Tibial nerve (tissue), 4 donors: ENCODE results near the gene PLXDC2. TPM values are rescaled to one million over a fixed set of nuclear protein-coding genes. Genes with fewer than 3 reads are reported as not detected.

Experiments
- DNase-seq, 2 donors: peaks; one replicate each; pipeline ENCODE4 v3.0.0-alpha.2; 2019; ENCODE audit warnings: low spot score in 2 of 2
- H3K27ac ChIP-seq, 4 donors: fragments of 200-600 bp; sonication (generic) in 3 of 4; one replicate each; pipeline ENCODE4 v1.5.1; 2017 to 2019; ENCODE audit warnings: mild to moderate bottlenecking in 1 of 4
- H3K27me3 ChIP-seq, 2 donors: fragments of 200-600 bp; sonication (generic) in 1 of 2; one replicate each; pipeline versions ENCODE4 v1.5.1 to v1.6.0; 2017 to 2019
- H3K36me3 ChIP-seq, 3 donors: fragments of 200-600 bp; sonication (generic); one replicate each; pipeline ENCODE4 v1.5.1; 2018 to 2019
- H3K4me1 ChIP-seq, 4 donors: fragments of 200-600 bp; sonication (generic) in 3 of 4; one replicate each; pipeline ENCODE4 v1.5.1; 2017 to 2019
- H3K4me3 ChIP-seq, 4 donors: fragments of 200-600 bp; sonication (generic) in 3 of 4; one replicate each; pipeline ENCODE4 v1.5.1; 2017 to 2019; ENCODE audit warnings: mild to moderate bottlenecking in 1 of 4, moderate library complexity in 1 of 4
- H3K9me3 ChIP-seq, 4 donors: fragments of 200-600 bp; sonication (generic) in 3 of 4; one replicate each; pipeline ENCODE4 v1.5.1; 2017 to 2019
- CTCF ChIP-seq, 5 experiments: fragments of 200-600 bp in 3 of 5; fragments of 450-650 bp in 2 of 5; sonication (generic) in 3 of 5; IDR thresholded peaks; one replicate each; pipeline ENCODE4 v1.5.1; 2016 to 2019; ENCODE audit warnings: antibody characterized with exemption in 5 of 5, mild to moderate bottlenecking in 3 of 5, moderate library complexity in 2 of 5
- EP300 ChIP-seq, 2 donors: sonication (generic); formaldehyde crosslinking; IDR thresholded peaks; one replicate each; pipeline ENCODE4 v1.6.1; 2017; ENCODE audit warnings: antibody characterized with exemption in 2 of 2, mild to moderate bottlenecking in 1 of 2
- POLR2A ChIP-seq, 2 donors: fragments of 450-650 bp; IDR thresholded peaks; one replicate each; pipeline ENCODE4 v1.6.1; 2017; ENCODE audit warnings: antibody characterized with exemption in 2 of 2, mild to moderate bottlenecking in 2 of 2, moderate library complexity in 2 of 2
- WGBS, 2 donors: methylation state at CpG; one replicate each; pipeline ENCODE4 v1.1.5; 2018; 5-methylcytosine and 5-hydroxymethylcytosine counted together
- total RNA-seq, 4 donors: library from RNA; depleted of rRNA; stranded (reverse); fragments of >200 nt; gene quantifications; one replicate each; pipeline ENCODE4 v1.1.0, GENCODE V29; 2016

PLXDC2 gene
- total RNA-seq, 4 donors from 2014 or later, result 55.2 to 79.2 (median 74.5) TPM

- Histone ChIP-seq H3K4me1 (peaks cover 0 to 20% (median under 1%) of the 10 kb centered on the region in 4 donors), H3K36me3 (no peaks in the 10 kb centered on the region), H3K4me3 (no peak overlapping the region), H3K27ac (no peak overlapping the region), H3K27me3 (no peaks in the 10 kb centered on the region), H3K9me3 (no peaks in the 10 kb centered on the region)
- TF ChIP-seq CTCF (IDR thresholded peaks at IDR 0.05) (no peak), POLR2A (IDR thresholded peaks at IDR 0.05) (no peak), EP300 (IDR thresholded peaks at IDR 0.05) (no peak)
- 94 to 95% methylated on average over 2 of the region's 2 CpGs for WGBS, 2 donors
- DNase-seq, result no peak
Observed at GRCh38 chr10:20156511-20156910, 340.3 kb downstream of the PLXDC2 start.

GRCh38 chr10:20157314-20157713 is 341.1 kb downstream of the PLXDC2 start:
- no peaks in the 10 kb centered on the region for H3K27me3 ChIP-seq
- WGBS, 2 donors, result 54 to 62% methylated on average over 1 of the region's 1 CpG
- no peak for TF ChIP-seq POLR2A (IDR thresholded peaks at IDR 0.05)
- no peak for TF ChIP-seq CTCF (IDR thresholded peaks at IDR 0.05)
- no peak for TF ChIP-seq EP300 (IDR thresholded peaks at IDR 0.05)

GRCh38 chr10:20158086-20158485 is 341.9 kb downstream of the PLXDC2 start:
- DNase-seq, result no peak
- no peak for TF ChIP-seq CTCF (IDR thresholded peaks at IDR 0.05)
- TF ChIP-seq EP300 (IDR thresholded peaks at IDR 0.05), result no peak
- TF ChIP-seq POLR2A (IDR thresholded peaks at IDR 0.05), result no peak
- 53 to 60% methylated on average over 4 of the region's 4 CpGs for WGBS, 2 donors
- Histone ChIP-seq H3K9me3 (no peaks in the 10 kb centered on the region), H3K4me3 (no peak overlapping the region), H3K4me1 (peaks cover 0 to 20% (median 4%) of the 10 kb centered on the region in 4 donors), H3K27me3 (no peaks in the 10 kb centered on the region), H3K27ac (peak overlapping the region in 2 of 4 donors; percentile 34 to 54), H3K36me3 (no peaks in the 10 kb centered on the region)

More at GRCh38 chr10:20157314-20157713, 341.1 kb downstream of the PLXDC2 start:
- Histone ChIP-seq H3K27ac (peak overlapping the region in 2 of 4 donors; percentile 34 to 54), H3K9me3 (no peaks in the 10 kb centered on the region), H3K36me3 (no peaks in the 10 kb centered on the region), H3K4me3 (no peak overlapping the region), H3K4me1 (peaks cover 0 to 20% (median 4%) of the 10 kb centered on the region in 4 donors)
- no peak for DNase-seq

DNA sequence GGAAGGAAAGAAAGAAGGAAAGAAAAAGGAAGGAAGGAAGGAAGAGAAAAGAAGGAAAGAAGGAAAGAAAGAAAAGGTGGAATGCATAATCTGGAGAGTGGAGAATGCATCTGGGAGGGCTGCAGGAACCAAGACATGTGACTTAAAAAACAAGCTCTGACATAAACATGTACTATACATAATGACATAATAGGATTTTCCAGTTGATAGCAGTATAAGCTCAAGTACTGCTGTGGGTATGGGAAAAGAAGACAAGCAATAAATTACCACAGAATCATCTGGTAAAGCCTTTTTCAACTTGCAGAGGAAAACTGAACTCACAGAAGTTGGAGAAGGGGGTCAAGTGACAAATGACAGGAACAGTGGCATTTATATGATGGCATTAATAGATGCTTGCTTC is 345.9 kb downstream of the PLXDC2 start:
- no peak for DNase-seq
- H3K4me1 ChIP-seq, result peaks cover 0 to 20% (median 4%) of the 10 kb centered on the region in 4 donors

More for the DNA sequence above, 345.9 kb downstream of the PLXDC2 start:
- Histone ChIP-seq H3K9me3 (no peaks in the 10 kb centered on the region), H3K27me3 (no peaks in the 10 kb centered on the region), H3K27ac (no peak overlapping the region), H3K4me3 (no peak overlapping the region), H3K36me3 (no peaks in the 10 kb centered on the region)
- TF ChIP-seq POLR2A (IDR thresholded peaks at IDR 0.05) (no peak), CTCF (IDR thresholded peaks at IDR 0.05) (no peak), EP300 (IDR thresholded peaks at IDR 0.05) (no peak)
